HG02623 (cell line): ENCODE results near the gene RHEX.
A peak's percentile ranks its signal among the peaks of the same experiment; 100 is the strongest.
"Not testable (repeated sequence)": the region's sequence is repeated elsewhere in the genome, so short reads cannot be mapped to it uniquely, and the experiment has no call there.

Experiments
- ATAC-seq: cut with Tn5 transposase; IDR thresholded peaks from one replicate; pipeline ENCODE4 v1.9.1; 2021; ENCODE audit warnings: moderate library complexity; ENCODE audit not compliant: unreplicated experiment

RHEX gene

GRCh38 chr1:206052919-206053610, at the start of gene RHEX:
RHEX (plus strand) TSS chr1:206053173; CDS start chr1:206097829, 44,656 bp downstream.
- not testable (repeated sequence) for ATAC-seq

GRCh38 chr1:206003854-206004800, 48.8 kb upstream of the RHEX start:
- ATAC-seq = no peak

GRCh38 chr1:206004826-206005225, 48.1 kb upstream of the RHEX start:
- ATAC-seq = no peak

- ATAC-seq = no peak
Observed at GRCh38 chr1:206005234-206005633, 47.7 kb upstream of the RHEX start.

GRCh38 chr1:206005778-206006180, 47.2 kb upstream of the RHEX start:
- ATAC-seq = no peak

- ATAC-seq = no peak
Observed at GRCh38 chr1:206006946-206007345, 46.0 kb upstream of the RHEX start.

- no peak for ATAC-seq
Observed at GRCh38 chr1:206010060-206010459, 42.9 kb upstream of the RHEX start.

- ATAC-seq = no peak
Observed at GRCh38 chr1:206011057-206011456, 41.9 kb upstream of the RHEX start.

GRCh38 chr1:206012086-206012859, 40.7 kb upstream of the RHEX start:
- ATAC-seq = peak; percentile 94

GRCh38 chr1:206013026-206013795, 39.8 kb upstream of the RHEX start:
- no peak for ATAC-seq

GRCh38 chr1:206014601-206015000, 38.4 kb upstream of the RHEX start:
- no peak for ATAC-seq

- no peak for ATAC-seq
Observed at GRCh38 chr1:206015071-206015470, 37.9 kb upstream of the RHEX start.

GRCh38 chr1:206020393-206021007, 32.5 kb upstream of the RHEX start:
- ATAC-seq = no peak

- no peak for ATAC-seq
Observed at GRCh38 chr1:206021008-206021625, 31.9 kb upstream of the RHEX start.

GRCh38 chr1:206021626-206022365, 31.2 kb upstream of the RHEX start:
- ATAC-seq = no peak

GRCh38 chr1:206022766-206023165, 30.2 kb upstream of the RHEX start:
- ATAC-seq = no peak

- ATAC-seq = no peak
Observed at GRCh38 chr1:206023695-206024094, 29.3 kb upstream of the RHEX start, which contains the start of gene CTSE. CTSE (minus strand) TSS chr1:206023895; CDS start chr1:206023791, 104 bp downstream.

GRCh38 chr1:206025283-206025820, 27.6 kb upstream of the RHEX start:
- ATAC-seq = no peak

- ATAC-seq = no peak
Observed at GRCh38 chr1:206029484-206029883, 23.5 kb upstream of the RHEX start.
